Activated T-cell treated with anti-CD3 and anti-CD28 coated beads, Interleukin-2, amount 50 U/mL, for 4 hours (primary cell): ENCODE measurements around the gene SIL1. TPM values are rescaled to one million over a fixed set of nuclear protein-coding genes. Genes with fewer than 3 reads are reported as not detected.

Source experiments
- ATAC-seq, 2 donors: fragments of 200-7000 bp; cut with Tn5 transposase; one replicate each; pipeline ENCODE4 v1.10.0; 2021
- DNase-seq: peaks from one replicate; pipeline ENCODE4 v3.0.0-alpha.2; 2020
- H3K27me3 Mint-ChIP-seq: one replicate; pipeline ENCODE4 v1.8.0; 2021; ENCODE audit warnings: low read depth, mixed read lengths
- H3K36me3 Mint-ChIP-seq: one replicate; pipeline ENCODE4 v1.8.0; 2022; ENCODE audit warnings: mixed read lengths; ENCODE audit not compliant: insufficient read depth
- H3K4me1 Mint-ChIP-seq: one replicate; pipeline ENCODE4 v1.8.0; 2021; ENCODE audit warnings: low read depth, mixed read lengths
- H3K4me3 Mint-ChIP-seq: one replicate; pipeline ENCODE4 v1.8.0; 2021; ENCODE audit warnings: mild to moderate bottlenecking, moderate library complexity, mixed read lengths
- H3K9me3 Mint-ChIP-seq: one replicate; pipeline ENCODE4 v1.8.0; 2021; ENCODE audit warnings: mixed read lengths
- total RNA-seq, 3 donors: library from RNA; stranded (reverse); gene quantifications; one replicate each; pipeline ENCODE4 v1.2.1, GENCODE V29; 2021

The SIL1 gene
- total RNA-seq, 3 donors from 2014 or later: 17.8 to 26.1 (median 22.9) TPM

DNA sequence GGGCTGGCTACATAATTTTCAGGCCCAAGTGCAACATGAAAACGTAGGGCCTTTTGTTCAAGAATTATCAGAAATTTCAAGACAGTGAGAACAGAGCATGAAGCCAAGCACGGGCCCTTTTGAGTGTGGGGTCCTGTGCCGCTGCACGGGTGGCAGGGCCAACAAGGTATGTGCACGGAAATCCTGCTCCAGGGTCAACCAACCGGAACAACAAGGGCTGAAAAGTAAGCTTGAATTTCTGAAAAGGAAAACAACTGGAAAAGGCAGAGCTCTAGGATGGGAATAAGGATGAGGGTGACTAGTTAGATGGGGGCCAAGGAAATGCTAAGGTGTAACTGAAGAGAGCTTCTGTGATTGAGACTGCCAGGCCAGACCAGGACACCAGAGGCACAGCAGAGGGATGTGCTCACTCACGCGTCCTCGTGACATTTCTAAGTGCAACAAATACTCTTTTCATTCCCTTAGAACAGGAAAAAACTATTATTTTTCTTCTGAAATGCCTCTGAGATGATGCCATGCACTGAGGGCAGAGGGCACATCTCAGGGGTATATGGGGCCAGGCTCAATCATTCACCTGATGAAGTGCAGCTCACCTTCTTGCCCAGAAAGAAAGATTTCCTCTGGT is 242.4 kb downstream of the SIL1 start:
- no peak overlapping the region for H3K4me3 Mint-ChIP-seq
- no peaks in the 10 kb centered on the region for H3K27me3 Mint-ChIP-seq
- H3K36me3 Mint-ChIP-seq: peaks cover 2% of the 10 kb centered on the region
- no peaks in the 10 kb centered on the region for H3K9me3 Mint-ChIP-seq
- ATAC-seq (no peak), DNase-seq (no peak)
- H3K4me1 Mint-ChIP-seq: peaks cover 19% of the 10 kb centered on the region

GRCh38 chr5:138955013-138955660 is 243.0 kb downstream of the SIL1 start:
- Mint-ChIP-seq H3K9me3 (no peaks in the 10 kb centered on the region), H3K27me3 (no peaks in the 10 kb centered on the region), H3K36me3 (peaks cover 3% of the 10 kb centered on the region), H3K4me1 (peaks cover 19% of the 10 kb centered on the region), H3K4me3 (no peak overlapping the region)
- DNase-seq: no peak
- no peak for ATAC-seq

GRCh38 chr5:138954257-138955012 is 243.7 kb downstream of the SIL1 start:
- DNase-seq (no peak), ATAC-seq (no peak)
- Mint-ChIP-seq H3K4me3 (no peak overlapping the region), H3K36me3 (peaks cover 7% of the 10 kb centered on the region), H3K9me3 (no peaks in the 10 kb centered on the region), H3K27me3 (no peaks in the 10 kb centered on the region), H3K4me1 (peaks cover 19% of the 10 kb centered on the region)

- Mint-ChIP-seq H3K4me1 (peaks cover 19% of the 10 kb centered on the region), H3K4me3 (no peak overlapping the region), H3K36me3 (peaks cover 7% of the 10 kb centered on the region), H3K9me3 (no peaks in the 10 kb centered on the region), H3K27me3 (no peaks in the 10 kb centered on the region)
- no peak for DNase-seq
- ATAC-seq: peak; percentile 82
Measured at GRCh38 chr5:138953387-138954256, 244.5 kb downstream of the SIL1 start.

DNA sequence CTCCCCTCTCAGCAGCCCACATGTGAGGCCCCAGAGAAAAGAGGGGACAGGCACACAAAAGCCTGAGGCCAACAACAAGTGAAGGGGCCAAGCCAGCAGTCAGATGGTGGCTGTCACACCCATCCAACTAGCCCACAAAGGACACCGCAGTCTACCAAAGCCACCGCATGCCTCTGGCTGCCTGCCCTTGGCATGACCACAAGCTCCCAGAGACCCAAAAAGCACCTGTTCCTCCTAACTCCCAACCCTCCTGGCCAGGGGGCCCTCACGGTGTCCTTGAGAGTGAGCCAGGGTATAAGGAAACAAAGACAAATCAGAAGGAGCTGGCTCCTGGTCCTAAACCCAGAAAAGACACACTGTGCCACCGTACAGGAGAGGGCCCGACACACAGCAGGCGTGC is 245.2 kb downstream of the SIL1 start:
- H3K9me3 Mint-ChIP-seq: no peaks in the 10 kb centered on the region
- ATAC-seq (peak in 1 of 2 donors; percentile 25), DNase-seq (no peak)
- no peaks in the 10 kb centered on the region for H3K27me3 Mint-ChIP-seq
- peaks cover 7% of the 10 kb centered on the region for H3K36me3 Mint-ChIP-seq
- no peak overlapping the region for H3K4me3 Mint-ChIP-seq
- peaks cover 19% of the 10 kb centered on the region for H3K4me1 Mint-ChIP-seq

DNA sequence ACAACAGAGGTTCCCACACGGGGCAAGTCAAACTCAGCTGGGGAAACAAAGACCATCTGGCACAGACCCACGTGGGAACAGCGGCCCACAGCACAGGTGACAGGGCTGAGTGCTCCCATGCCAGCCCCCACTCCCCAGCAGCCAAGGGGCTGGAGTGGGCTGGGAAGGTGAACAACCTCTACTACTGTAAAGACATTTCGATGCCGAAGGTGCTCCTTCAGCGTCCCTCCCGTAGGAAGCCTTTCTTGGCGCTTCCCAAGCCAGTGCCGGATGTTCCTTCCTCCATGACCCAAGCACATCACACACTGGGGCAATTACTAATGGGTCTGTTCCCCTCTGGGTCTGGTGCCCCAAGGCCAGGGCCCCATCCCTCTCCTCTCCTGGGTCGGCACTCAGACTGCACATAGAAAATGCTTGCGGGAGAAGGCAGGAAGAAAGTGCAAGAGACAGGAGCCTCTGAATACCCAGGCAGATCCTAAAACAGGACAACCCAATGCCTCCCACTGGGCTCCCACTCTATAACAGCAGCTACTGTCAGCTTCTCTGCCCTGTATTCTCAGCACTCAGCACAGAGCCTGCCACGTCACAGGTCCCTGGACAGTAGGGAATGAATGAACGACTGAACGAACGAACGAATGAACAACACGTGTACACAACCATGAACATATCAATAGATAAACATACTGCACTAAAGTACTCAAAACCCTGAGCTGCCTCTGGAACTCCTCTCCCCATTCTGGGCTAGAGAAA is 246.0 kb downstream of the SIL1 start:
- Mint-ChIP-seq H3K4me1 (peaks cover 19% of the 10 kb centered on the region), H3K9me3 (no peaks in the 10 kb centered on the region), H3K27me3 (no peaks in the 10 kb centered on the region), H3K4me3 (no peak overlapping the region), H3K36me3 (peaks cover 11% of the 10 kb centered on the region)
- ATAC-seq (no peak), DNase-seq (no peak)

- no peaks in the 10 kb centered on the region for H3K27me3 Mint-ChIP-seq
- H3K36me3 Mint-ChIP-seq: peaks cover 11% of the 10 kb centered on the region
- H3K4me1 Mint-ChIP-seq: peaks cover 19% of the 10 kb centered on the region
- DNase-seq: no peak
- H3K4me3 Mint-ChIP-seq: no peak overlapping the region
- ATAC-seq: no peak
- H3K9me3 Mint-ChIP-seq: no peaks in the 10 kb centered on the region
Measured at GRCh38 chr5:138951091-138951985, 246.8 kb downstream of the SIL1 start.

DNA sequence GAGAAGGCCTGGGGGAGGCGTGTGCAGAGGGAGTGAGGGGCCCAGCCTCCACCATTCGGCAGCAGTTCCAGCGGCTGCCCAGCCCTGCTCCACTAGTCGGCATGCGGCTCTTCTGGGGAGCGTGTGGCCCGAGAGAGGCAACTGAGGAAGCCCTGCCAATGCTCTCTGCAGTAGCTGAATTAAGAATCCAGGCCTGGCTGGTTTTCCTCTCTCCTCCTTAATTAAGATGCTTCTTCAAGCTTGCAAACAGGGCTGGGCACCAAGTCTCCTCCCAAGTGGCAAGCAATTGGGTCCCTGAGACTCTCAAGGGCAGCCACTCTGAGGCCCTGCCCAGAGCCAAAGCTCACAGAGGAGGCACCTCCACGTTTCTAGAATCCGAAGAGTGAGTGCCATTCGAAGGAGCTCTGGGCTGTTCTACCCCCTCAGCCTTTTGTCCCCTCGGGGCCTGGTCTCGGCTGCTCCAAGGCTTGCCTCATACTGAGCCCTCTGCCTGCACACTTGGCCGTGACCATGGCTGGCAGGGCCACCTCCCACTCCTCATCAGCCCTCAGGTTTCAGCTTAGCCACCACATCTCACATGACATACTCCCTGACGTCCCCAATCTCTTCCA is 247.6 kb downstream of the SIL1 start:
- Mint-ChIP-seq H3K4me1 (peaks cover 19% of the 10 kb centered on the region), H3K36me3 (peaks cover 11% of the 10 kb centered on the region), H3K27me3 (no peaks in the 10 kb centered on the region), H3K9me3 (no peaks in the 10 kb centered on the region), H3K4me3 (no peak overlapping the region)
- DNase-seq (no peak), ATAC-seq (no peak)

DNA sequence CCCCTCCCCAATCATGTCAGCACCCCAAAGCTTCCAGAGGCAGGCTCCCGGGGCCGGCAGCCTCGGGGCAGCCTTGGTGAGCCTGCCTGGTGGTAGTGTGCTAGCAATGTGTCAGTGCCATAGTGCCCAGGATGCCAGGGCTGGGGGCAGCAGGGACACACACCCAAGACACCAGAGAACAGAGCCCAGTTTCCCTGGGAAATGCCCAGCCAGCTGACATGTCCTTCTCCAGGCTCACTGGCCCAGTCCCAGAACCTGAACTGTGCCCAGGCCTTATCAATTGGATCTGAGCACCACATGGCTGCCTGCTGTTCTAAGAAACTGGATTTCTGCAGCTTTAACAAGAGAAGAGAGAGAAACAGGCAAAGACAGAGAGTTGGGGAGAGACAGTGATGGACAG is 248.2 kb downstream of the SIL1 start:
- Mint-ChIP-seq H3K36me3 (peaks cover 16% of the 10 kb centered on the region), H3K27me3 (no peaks in the 10 kb centered on the region), H3K9me3 (no peaks in the 10 kb centered on the region), H3K4me1 (peaks cover 19% of the 10 kb centered on the region), H3K4me3 (no peak overlapping the region)
- no peak for DNase-seq
- no peak for ATAC-seq

GRCh38 chr5:138949223-138949574 is 249.0 kb downstream of the SIL1 start:
- H3K27me3 Mint-ChIP-seq: no peaks in the 10 kb centered on the region
- no peak overlapping the region for H3K4me3 Mint-ChIP-seq
- H3K9me3 Mint-ChIP-seq: no peaks in the 10 kb centered on the region
- DNase-seq (no peak), ATAC-seq (no peak)
- H3K4me1 Mint-ChIP-seq: peaks cover 19% of the 10 kb centered on the region
- H3K36me3 Mint-ChIP-seq: peaks cover 17% of the 10 kb centered on the region

DNA sequence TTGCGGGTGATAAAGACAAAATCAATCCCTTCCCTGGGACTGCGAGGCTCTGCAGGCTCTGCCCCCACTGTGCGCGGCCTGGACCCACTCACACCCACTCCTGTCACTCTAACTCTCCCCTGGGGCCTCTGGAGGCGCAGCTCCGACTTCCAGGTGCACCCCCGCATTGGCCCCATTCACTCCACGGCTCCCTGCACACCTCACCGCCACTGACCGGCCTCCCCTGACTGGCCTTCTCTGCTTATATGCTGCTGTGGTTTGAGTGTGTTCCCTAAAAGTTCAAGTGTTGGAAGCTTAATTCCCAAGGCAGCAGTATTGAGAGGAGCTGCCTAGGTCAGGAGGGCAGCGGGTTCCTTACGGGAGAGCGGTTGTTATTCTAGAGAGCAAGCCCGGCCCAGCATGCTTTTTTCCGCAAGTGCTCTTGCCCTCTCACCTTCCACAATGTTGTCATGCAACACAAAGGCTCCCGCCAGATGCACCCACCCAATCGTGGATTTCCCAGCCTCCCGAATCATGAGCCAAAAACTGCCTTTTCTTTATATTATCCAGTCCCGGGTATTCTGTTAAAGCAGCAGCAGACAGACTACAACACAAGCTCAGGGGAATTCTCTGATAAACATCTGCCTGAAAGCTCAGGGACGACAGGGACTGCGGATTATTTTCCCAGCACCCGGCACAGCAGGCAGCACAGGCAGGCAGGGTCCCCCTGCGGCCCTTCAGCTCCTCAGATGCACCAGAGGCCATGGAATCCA is 249.5 kb downstream of the SIL1 start:
- H3K9me3 Mint-ChIP-seq: no peaks in the 10 kb centered on the region
- ATAC-seq: no peak
- H3K36me3 Mint-ChIP-seq: peaks cover 19% of the 10 kb centered on the region
- no peaks in the 10 kb centered on the region for H3K27me3 Mint-ChIP-seq
- no peak overlapping the region for H3K4me3 Mint-ChIP-seq
- no peak for DNase-seq
- H3K4me1 Mint-ChIP-seq: peaks cover 16% of the 10 kb centered on the region

DNA sequence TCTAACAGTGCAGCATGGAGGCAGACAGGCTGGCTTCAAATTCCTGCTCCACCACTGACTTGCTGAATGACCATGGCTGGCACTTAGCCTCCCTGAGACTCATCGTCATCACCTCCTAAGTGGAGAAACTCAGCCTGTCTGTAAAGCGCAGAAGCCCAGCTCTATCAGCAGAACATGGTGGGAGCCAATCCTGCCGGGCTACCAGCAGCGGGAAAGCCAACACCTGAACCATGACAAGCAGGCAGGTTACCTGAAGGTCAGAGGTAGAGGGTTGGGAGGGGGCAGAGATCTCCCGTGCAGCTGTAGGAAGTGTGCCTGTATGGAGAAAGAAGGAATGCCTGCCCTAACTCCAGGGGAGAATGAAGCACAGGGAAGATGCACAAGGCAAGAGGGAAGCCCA is 250.4 kb downstream of the SIL1 start:
- Mint-ChIP-seq H3K36me3 (peaks cover 22% of the 10 kb centered on the region), H3K4me1 (peaks cover 7% of the 10 kb centered on the region), H3K4me3 (no peak overlapping the region), H3K27me3 (no peaks in the 10 kb centered on the region), H3K9me3 (no peaks in the 10 kb centered on the region)
- ATAC-seq (no peak), DNase-seq (no peak)
